Cardiac septum (tissue), 1 donor: Measurements from ENCODE around the gene COPE. TPM values are rescaled to one million over a fixed set of nuclear protein-coding genes. Genes with fewer than 3 reads are reported as not detected.
A peak's percentile ranks its signal among the peaks of the same experiment; 100 is the strongest.
"Not testable (repeated sequence)": the region's sequence is repeated elsewhere in the genome, so short reads cannot be mapped to it uniquely, and the experiment has no call there.

Experiments
- DNase-seq: peaks from one replicate; pipeline ENCODE4 v3.0.0-alpha.2; 2020; ENCODE audit warnings: low spot score
- intact Hi-C: fragments of 100-400 bp; cut with DNase I; formaldehyde crosslinking; loops from one replicate; pipeline ENCODE4 v1.14.0; 2022
- long read RNA-seq: library from polyadenylated mRNA; unstranded; transcript quantifications from one replicate; pipeline ENCODE4 v2.0.0, GENCODE V29; 2021
- total RNA-seq: library from RNA; stranded (reverse); fragmentation: NEBNext Ultra II Directional; extraction: Animal tissue kit (Norgen Biotek cat#: 25700); gene quantifications from one replicate; pipeline ENCODE4 v1.2.1, GENCODE V29; 2021
- donor health status: DM: no; HTN: no; CAD: no.

Gene COPE
- total RNA-seq = 133 TPM
- long read RNA-seq, transcript COPE-201 (10 exons, 1,141 nt) = major isoform, 244 of 272 reads
- long read RNA-seq, transcript COPE-202 (9 exons, 948 nt) = minor isoform, 5 of 272 reads
- long read RNA-seq, partial matches to known transcripts = 9 of 272 reads
- long read RNA-seq, other reads (novel, unspliced or antisense) = 11 of 272 reads

DNA sequence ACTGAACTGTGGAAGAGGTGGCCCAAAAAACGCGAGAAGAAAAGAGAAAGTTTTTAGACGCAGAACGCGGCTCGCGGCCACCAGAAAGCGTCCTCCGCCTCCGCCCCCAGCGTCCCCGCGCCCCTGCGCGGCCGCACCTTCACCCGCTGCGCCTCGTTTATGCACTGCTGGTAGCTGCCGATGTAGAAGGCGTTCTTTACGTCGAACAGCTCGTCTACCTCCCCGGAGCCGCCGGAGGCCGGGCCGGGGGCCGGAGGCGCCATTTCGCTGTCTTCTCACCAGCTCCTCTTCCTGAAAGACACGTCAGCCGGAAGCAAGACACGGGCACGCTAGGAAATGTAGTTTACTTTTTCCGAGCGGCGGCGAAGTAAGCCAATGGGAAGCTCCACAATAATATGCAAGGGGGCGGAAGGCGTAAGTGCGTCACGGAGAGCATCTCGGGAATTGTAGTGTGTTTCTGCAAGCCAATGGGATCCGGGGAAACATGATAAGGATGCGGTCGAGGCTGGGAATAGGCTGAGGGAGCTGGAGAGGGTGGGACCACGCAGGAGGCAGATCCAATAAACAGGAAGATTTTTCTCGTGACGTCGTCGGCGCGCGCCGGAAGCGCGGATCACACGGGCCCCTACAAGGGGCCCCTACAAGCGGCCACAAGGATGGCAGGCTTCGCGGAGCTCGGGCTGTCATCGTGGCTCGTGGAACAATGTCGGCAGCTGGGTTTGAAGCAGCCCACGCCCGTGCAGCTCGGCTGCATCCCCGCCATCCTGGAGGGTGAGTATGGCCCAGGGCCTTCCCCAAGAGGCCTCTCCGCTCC lies at the start of gene COPE, which contains the start of gene DDX49:
COPE (minus strand) TSS at position 302 of the 814 bp plus-strand sequence; CDS start at position 263, 39 bp downstream.
DDX49 (plus strand) TSS at position 630 of the 814 bp plus-strand sequence; CDS start at position 657, 27 bp downstream.
- DNase-seq = peak; percentile 98
- intact Hi-C loops = loop anchor here (5.0 kb wide), 2 partner anchors 113 to 347 kb away; partner anchors contain the start of genes ARMC6, SUGP2 and UBA52

DNA sequence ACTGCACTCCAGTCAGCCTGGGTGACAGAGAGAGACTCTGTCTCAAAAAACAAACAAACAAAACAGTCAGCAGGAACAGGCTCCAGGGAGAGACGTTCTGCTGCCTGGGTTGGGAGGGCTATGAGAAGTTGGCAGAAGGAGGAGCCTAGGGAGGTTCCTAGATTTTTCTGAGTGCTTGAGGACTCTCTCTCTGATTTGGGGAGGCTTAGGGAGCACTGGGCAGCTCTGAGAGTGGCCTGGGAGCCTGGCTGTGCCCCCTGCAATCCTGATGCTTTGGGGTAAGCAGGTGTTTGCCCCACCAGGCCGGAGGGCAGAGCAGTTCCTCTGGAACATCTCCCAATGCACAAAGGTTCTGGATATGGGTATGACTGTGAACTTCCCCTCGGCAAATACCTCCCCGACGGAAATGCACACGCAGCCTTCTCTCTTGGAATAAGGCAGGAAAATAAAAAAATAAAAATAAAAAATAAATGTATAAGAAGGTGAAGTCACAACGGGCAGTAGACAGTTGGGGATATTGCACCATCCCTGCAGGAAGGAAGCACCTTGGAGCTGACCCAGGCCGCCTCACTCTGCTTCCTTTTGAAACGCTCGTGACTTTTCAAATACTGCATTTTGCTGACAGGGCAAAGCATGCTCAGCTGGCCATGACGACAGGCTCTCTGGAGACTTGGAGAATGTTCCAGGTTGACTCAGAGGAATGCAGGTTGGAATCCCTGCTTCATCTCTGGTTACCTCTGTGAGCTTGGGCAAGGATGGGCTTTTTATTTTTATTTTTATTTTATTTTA lies 48.4 kb upstream of the COPE start:
- intact Hi-C loops = no loop called here
- DNase-seq = peak; percentile 87

DNA sequence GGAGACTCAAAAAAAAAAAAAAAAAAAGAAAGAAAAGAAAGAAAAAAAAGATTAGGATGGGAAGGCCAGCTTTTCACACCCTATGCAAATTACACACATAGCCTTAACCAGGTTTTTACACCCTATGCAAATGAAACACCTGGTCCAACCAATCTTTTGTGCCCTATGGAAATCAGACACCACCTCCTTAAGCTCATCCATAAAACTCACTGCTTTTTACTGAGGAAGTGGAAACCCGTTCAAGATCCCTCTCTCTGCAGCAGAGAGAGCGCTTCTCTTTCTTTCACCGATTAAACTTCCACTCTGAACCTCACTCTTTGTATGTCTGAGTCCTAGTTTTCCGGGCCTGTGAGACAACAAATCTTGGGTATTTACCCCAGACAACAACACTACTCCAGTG lies 47.1 kb upstream of the COPE start:
- intact Hi-C loops = no loop called here
- no peak for DNase-seq

DNA sequence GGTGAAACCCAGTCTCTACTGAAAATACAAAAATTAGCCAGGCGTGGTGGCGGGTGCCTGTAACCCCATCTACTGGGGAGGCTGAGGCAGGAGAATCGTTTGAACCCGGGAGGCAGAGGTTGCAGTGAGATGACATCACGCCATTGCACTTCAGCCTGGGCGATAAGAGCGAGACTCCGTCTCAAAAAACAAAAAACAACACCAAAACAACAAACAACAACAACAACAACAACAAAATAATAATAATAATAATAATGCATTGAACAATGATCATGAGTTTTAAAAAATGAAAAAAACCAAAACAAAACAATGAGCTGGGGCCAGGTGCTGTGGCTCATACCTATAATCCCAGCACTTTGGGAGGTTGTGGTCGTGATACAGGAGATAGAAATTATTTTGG lies 44.9 kb upstream of the COPE start:
- DNase-seq = no peak
- intact Hi-C loops = no loop called here

DNA sequence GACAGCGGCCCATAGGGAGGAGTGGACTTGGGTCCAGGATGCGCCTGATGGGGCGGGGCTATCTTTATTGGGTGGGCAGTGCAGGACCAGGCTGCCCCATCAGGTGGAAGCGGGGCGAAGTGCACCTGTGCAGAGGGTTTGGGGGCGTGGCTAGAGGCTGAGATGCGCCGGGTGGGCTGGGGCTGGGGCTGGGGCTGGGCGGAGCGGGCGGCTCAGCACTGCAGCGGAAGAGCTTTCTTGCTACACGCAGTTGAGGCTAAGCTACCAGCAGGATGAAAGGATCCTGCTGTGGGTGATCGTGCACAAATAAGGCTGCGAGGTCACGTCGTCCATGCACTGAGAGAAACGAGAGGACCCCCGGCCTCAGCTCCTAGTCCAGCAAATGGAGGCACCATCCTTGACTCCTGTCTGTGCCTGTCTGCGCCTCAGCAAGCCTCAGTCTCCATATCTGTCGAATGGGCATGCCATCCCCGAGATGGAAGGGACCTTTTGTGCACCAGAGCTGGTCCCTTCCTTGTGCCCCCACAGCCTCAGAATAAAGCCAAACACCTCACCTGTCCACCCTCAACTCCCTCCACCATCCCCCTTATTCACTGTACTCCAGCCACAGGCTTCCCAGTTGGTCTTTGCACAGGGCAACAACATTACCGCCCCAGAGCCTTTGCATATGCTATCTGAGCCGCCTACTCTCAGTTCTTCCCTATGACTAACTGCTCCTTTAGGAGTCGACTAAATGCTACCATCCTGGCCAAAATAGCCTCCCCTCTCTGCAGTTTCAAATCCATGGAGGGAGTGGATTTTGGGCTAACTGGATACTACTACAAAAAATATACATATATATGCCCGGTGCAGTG lies 42.8 kb upstream of the COPE start:
- intact Hi-C loops = no loop called here
- no peak for DNase-seq

DNA sequence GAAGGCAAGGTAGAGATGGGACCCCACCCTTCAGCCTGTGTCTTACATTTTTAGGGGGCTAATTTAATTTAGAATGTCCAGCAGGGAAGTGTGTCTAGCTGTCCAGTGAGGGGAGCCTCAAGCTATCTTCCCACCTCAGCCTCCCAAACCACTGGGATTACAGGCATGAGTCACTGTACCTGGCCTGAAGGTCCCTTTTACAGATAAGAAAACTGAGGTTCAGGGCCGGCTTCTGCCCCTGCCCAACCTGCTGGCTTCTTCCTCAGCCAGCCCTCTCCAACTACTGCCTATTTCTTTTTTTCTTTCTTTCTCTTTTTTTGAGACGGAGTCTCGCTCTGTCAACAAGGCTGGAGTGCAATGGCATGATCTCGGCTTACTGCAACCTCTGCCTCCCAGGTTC lies 41.2 kb upstream of the COPE start:
- DNase-seq = no peak
- intact Hi-C loops = no loop called here

DNA sequence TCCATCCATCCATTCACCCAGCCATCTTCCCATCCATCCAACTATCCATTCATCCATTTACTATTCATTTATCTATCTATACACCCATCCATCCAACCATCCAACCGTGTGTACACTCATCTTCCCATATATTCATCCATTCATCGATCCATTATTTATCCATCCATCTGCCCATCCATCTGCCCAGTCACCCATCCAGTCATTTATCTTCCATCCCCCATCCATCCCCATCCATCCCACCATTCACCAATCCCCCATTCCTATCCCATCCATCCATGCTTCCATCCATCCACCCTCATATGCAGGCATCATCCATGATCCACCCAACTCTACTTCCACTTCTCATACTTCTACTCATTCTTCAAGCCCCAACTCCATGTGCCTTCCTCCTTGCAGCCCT lies 35.9 kb upstream of the COPE start:
- intact Hi-C loops = no loop called here
- DNase-seq = no peak

DNA sequence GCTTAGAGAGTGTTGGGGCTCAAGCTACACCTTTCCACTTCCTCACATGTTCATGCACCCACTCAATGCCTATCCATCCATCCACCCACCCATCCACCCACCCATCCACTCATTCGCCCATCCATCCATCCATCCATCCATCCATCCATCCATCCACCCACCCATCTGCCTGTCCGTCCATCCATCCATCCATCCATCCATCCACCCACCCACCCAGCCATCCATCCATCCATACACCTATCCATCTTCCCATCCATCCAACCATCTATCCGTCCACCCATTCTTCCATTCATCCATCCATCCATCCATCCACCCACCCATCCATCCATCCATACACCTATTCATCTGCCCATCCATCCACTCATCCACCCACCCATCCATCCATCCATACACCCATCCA lies 34.9 kb upstream of the COPE start:
- intact Hi-C loops = no loop called here
- no peak for DNase-seq

DNA sequence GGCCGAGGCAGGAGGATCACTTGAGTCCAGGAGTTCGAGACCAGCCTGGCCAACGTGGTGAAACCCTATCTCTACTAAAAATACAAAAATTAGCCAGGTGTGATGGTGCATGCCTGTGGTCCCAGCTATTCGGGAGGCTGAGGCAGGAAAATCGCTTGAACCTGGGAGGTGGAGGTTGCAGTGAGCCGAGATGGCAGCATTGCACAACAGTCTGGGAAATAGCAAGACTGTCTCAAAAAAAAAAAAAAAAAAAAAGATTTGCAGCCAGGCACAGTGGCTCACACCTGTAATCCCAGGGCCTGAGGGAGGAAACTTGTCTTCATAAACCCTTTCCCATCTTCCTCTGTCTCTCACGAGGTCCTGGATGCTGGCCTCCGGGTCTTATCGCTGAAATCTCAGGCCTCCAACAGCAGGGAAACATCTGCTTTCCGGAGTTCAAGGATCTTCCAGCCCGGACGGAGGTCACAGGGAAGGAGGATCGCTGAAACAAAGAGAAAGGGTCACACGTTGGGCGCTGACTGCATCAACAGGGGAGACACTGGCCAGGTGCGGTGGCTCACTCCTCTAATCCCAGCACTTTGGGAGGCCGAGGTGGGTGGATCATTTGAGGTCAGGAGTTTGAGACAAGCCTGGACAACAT lies 33.3 kb upstream of the COPE start:
- DNase-seq, intact Hi-C loops: not testable (repeated sequence)

DNA sequence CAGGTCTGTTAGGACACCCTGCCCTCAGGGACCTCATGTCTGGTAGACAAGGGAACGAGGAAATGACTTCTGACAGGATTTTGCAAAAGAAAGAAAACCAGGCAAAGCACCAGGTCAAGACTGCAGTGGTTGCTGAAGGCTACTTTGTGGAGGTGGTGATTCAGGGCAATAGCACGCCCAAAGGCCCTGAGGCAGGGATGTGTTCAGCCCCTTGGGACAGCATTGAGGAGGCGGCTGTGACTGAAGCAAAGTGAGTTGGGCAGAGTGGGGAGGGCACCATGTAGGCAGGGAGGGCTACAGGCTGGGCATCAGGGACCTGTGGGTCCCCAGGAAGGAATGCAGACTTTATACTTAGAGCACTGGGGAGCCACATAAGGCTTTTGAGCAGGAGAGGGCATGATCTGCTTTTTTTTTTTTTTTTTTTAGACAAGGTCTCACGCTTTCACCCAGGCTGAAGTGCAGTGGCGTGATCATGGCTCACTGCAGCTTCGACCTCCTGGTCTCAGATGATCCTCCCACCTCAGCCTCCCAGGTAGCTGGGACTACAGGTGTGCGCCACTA lies 32.6 kb upstream of the COPE start:
- no peak for DNase-seq
- intact Hi-C loops = no loop called here

DNA sequence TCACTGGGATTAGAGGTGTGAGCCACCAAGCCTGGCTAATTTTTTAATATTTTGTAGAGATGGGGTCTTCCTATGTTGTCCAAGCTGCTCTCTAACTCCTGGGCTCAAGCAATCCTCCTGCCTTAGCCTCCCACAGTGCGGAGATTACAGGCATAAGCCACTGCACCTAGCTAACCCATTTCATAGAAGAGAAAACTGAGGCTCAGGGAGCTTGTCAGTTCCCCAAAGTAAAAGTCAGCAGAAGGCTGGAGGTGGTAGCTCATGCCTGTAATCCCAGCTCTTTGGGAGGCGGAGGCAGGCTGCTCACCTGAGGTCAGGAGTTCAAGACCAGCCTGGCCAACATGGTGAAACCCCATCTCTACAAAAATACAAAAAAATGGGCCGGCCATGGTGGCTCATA lies 30.7 kb upstream of the COPE start:
- intact Hi-C loops = no loop called here
- DNase-seq = no peak

DNA sequence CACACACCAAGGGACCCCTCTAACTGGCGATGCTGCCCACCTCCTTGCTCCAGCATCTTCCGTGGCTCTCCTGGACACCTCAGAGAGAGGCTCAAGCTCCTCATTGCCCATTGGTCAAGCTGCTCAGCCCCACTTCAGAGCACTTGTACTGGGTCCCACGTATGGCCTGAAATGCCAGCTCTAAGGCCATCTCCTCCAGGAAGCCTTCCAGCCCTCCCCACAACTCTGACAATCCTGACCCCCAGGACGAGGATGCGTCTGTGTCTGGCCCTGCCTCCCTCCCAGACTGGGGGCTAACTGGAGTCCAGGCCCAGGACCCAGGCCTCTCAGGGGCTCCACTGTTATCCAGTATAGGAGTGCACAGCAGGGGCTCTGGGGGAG lies 29.8 kb upstream of the COPE start:
- no peak for DNase-seq
- intact Hi-C loops = no loop called here

DNA sequence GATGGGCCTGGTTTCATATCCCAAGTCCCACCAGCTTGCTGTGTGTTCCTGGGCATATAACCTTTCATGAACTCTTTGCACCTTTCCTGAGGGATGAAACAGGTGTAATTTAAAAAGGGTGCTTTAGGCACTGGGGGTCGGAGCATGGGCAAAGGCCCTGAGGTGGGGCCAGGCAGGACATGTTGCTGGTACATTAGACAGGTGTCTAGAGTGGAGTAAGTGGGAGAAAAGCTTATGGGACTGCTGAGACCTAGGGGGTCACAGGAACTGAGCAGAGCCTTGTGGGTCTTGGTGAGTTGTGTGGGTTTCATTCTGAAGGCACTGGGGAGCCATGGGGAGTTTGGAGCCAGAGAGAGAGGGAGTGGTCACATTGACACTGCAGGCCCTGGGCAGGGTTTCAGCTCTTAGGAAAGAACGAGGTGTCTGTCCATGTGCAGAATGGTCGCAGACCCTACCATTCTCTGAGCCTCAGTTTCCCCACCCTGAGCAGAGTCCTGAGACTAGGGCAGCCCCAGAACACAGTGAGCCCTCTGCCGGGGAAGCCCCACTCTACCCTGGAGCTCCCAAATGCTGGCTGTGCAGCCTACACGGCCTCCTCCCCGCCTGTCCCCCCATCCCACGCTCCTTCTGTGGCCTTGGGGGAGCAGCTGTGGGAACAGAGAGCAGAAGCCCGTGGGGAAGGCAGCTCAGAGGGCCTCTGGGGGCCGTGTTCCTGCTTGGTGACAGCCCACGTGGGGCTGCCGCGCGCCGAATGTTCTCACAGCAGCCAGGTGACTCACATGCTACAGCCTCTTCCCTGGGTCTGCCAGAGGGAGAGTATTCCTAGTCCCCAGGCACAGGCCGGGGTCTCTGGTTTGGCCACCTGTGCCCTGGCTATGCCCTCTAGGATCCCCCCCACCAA lies 29.1 kb upstream of the COPE start:
- DNase-seq = no peak
- intact Hi-C loops = no loop called here

DNA sequence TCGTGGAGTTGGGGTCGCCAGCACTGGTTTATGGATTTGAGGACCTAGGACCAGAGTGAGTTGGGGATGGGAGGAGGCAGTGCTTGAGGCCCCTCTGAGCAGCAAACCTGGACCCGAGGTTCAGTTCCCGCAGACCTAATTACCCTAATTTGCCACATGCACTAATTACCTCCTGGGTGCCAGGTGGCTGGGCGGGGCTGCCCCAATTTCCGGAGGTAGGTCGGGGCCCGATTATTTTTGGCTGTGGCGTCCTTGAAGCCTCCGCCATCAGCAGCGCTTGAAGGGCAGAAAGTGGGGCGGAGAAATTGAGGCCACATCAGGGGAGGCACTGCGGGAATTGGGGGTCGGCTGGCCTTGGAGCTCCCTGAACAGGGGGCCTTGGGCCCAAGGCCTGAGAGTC lies 27.7 kb upstream of the COPE start:
- DNase-seq = no peak
- intact Hi-C loops = no loop called here

DNA sequence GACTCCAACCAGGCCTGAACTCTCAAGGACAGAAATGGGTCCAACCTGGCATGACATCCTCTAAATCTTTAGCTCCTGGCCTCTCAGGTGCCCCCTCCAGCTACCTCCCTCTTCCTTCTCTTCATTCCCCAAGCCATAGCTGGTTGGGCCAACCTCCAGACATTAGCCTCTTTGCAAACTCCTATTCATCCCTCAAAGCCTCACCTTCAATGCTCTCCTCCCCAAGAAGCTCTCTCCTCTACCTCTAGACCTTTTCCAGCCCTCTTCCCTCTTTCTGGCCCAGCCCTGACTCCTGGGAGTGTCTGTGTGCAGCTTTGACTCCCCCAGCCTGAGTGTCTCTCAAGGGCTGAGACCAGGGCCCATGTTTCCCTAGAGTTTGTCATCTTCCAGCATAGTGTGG lies 27.1 kb upstream of the COPE start:
- intact Hi-C loops = no loop called here

DNA sequence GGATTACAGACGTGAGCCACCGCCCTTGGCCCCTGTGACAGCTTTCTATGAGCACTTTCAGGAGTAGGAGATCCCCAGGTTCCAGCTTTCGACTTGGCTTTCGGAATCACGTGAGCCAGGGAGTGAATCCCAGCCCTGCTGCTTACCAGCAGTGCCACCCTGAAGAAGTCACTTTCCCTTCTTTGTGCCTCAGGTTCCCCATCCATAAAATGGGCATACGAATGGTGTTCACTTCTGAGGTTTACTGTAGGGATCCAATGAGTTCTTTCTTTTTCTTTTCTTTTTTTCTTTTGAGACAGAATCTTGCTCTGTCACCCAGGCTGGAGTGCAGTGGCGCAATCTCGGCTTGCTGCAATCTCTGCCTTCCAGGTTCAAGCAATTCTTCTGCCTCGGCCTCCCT lies 26.1 kb upstream of the COPE start:
- no peak for DNase-seq
- intact Hi-C loops = no loop called here

More for the DNA sequence above, 27.1 kb upstream of the COPE start:
- DNase-seq = no peak

DNA sequence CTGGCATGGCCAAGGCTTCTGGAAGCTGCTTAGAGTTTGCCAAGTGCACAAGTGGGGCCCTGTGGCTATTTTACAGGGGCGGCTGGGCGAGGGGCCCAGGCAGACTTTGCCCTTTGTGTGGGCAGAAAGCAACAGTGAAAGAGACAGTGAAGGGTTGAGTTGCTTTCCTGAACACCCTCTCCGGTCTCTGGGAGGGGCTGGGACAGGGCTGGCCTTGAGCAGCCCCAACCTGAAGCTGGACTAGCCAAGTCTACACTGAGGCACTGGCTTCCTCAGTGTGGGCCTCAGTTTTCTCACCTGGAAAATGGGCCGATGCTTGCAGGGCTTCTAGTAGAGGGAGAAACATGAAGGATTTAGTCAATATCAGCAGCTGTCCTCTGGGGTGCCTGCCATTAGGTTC lies 24.3 kb upstream of the COPE start:
- intact Hi-C loops = no loop called here
- DNase-seq = no peak

DNA sequence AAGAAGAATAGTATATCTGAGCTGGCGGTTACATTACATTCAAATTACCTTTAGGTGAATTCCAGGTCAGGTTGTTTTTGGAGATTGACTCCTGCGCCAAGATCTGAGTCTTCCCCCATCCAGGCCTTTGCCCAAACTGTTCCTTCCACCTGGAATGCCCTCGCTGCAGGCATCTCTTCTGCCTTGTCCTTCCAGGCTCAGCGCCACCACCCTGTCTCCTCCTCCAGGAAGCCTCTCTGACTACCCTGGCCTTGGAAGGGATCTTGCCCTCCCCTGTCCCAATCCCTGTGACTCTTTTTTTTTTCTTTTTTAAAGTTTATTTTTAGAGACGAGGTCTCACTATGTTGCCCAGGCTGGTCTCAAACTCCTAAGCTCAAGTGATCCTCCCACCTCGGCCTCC lies 23.5 kb upstream of the COPE start:
- no peak for DNase-seq
- intact Hi-C loops = no loop called here
